ENCODE data around the gene CLHC1. TPM values are rescaled to one million over a fixed set of nuclear protein-coding genes. Genes with fewer than 3 reads are reported as not detected.

Gene CLHC1
- total RNA-seq, 1 donor from 2014 or later = 19.8 TPM

DNA sequence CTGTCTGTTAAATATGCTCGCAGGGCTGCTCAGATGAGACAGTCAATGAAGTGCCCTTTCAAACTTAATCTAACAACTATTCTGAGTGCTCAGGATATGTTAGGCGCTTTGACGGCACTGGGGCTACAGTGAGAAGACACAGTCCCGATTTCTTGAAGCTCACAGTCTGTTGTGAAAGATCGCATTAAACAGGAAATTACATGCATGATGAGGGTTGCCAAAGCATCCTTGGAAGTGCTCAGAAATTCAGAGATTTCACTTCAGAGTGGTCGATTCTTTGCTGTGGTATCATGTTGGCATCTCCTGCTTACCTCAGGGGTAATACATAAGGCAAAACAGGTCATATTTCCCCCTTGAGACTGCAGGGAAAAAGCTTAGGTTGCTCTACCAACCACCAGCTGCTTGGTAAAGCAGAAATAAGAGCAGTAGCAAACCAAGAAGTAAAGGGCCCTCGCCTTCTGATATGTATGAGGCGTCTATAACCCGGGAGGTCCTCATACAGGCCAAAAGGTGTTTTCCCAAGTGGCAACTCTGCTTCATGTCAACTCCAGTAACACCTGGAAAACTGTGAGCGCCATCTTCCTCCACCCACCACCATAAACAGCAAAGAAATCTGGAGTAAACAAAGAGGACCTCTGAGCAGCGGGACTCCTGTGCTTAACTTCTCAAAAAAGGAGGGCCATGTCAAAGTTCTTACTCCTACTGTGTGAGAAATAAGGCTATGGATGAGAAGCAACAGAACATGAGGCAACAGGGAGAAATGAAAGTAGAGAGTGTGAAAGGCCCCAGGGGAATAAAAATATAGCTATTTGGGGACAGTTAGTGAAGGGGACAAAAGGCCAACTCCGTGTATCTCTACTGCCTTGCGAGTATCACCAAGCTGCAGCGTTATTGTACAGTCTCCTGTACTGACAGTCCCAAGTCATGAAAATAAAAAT is 79.3 kb downstream of the CLHC1 start:
- H3K27me3 Mint-ChIP-seq (ENCODE audit: unreplicated experiment) = peaks cover 2% of the 10 kb centered on the region
- H3K9me3 Mint-ChIP-seq (ENCODE audit: unreplicated experiment) = peaks cover 6% of the 10 kb centered on the region
- H3K4me3 Mint-ChIP-seq (ENCODE audit: unreplicated experiment) = peak overlapping the region; percentile 66
- no peak overlapping the region for H3K27ac Mint-ChIP-seq (ENCODE audit: unreplicated experiment)
- no peaks in the 10 kb centered on the region for H3K36me3 Mint-ChIP-seq (ENCODE audit: unreplicated experiment)
- TF ChIP-seq, protein P1, sequence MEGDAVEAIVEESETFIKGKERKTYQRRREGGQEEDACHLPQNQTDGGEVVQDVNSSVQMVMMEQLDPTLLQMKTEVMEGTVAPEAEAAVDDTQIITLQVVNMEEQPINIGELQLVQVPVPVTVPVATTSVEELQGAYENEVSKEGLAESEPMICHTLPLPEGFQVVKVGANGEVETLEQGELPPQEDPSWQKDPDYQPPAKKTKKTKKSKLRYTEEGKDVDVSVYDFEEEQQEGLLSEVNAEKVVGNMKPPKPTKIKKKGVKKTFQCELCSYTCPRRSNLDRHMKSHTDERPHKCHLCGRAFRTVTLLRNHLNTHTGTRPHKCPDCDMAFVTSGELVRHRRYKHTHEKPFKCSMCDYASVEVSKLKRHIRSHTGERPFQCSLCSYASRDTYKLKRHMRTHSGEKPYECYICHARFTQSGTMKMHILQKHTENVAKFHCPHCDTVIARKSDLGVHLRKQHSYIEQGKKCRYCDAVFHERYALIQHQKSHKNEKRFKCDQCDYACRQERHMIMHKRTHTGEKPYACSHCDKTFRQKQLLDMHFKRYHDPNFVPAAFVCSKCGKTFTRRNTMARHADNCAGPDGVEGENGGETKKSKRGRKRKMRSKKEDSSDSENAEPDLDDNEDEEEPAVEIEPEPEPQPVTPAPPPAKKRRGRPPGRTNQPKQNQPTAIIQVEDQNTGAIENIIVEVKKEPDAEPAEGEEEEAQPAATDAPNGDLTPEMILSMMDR (IDR thresholded peaks at IDR 0.05; ENCODE audit: partially characterized antibody, unreplicated experiment) = no peak
- DNase-seq = no peak
- H3K4me1 Mint-ChIP-seq (ENCODE audit: low read depth, unreplicated experiment) = peaks cover 53% of the 10 kb centered on the region

DNA sequence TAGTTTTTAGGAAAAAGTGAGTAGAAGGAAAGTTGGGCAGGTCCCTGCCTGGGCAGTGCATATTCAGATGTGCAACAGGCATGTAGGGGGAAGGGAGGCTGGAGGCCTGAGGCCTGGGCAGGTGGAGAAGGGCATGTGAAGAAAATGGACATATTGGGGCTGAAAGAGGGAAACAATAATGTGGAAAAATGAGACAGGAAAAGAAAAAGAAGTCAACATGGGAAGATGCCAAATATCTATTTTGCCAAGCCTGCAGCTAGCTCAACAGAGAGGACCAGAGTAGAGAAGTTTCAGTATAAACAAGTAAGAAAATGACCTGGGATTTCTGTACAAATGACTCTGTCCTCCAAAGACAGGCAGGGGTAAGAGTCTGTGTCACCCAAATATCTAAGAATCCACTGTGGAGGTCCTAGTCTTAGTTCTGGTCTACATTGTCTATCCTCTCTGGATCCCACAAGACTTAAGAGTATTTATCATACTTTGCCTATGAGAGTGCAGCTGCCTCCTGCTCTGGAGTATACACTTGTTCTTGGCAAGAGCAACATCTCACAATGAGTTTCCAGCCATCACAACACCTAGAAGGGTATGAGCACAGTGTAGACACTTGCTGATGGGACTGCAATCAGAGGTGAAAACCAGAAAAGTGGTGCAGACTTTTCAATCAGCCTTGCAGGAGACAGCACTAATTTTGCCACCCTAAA is 80.2 kb downstream of the CLHC1 start:
- DNase-seq = no peak
- H3K36me3 Mint-ChIP-seq (ENCODE audit: unreplicated experiment) = no peaks in the 10 kb centered on the region
- H3K4me3 Mint-ChIP-seq (ENCODE audit: unreplicated experiment) = no peak overlapping the region
- TF ChIP-seq, protein P1 (IDR thresholded peaks at IDR 0.05; ENCODE audit: partially characterized antibody, unreplicated experiment) = no peak
- no peak overlapping the region for H3K27ac Mint-ChIP-seq (ENCODE audit: unreplicated experiment)
- peaks cover 2% of the 10 kb centered on the region for H3K27me3 Mint-ChIP-seq (ENCODE audit: unreplicated experiment)
- peaks cover 4% of the 10 kb centered on the region for H3K9me3 Mint-ChIP-seq (ENCODE audit: unreplicated experiment)
- H3K4me1 Mint-ChIP-seq (ENCODE audit: low read depth, unreplicated experiment) = peaks cover 44% of the 10 kb centered on the region

DNA sequence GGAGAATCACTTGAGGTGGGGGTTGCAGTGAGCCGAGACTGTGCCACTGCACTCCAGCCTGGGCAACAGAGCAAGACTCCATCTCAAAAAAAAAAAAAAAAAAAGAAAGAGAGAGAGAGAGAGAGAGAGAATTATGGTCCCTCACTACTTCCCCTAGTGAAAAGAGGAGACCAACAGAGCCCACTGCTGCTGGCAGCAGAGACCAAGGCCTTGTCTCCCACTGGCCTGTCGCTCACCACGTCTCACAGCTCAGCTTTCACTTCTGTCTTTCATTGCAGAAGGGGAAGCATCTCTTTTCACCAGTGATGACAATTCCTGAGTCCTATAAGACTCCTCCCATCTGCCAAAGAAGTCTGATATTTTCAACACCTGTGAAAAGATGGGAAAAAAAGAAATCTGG is 81.3 kb downstream of the CLHC1 start:
- Mint-ChIP-seq H3K4me1 (ENCODE audit: low read depth, unreplicated experiment) (peaks cover 34% of the 10 kb centered on the region), H3K9me3 (ENCODE audit: unreplicated experiment) (peaks cover 4% of the 10 kb centered on the region), H3K4me3 (ENCODE audit: unreplicated experiment) (no peak overlapping the region), H3K36me3 (ENCODE audit: unreplicated experiment) (no peaks in the 10 kb centered on the region), H3K27ac (ENCODE audit: unreplicated experiment) (no peak overlapping the region), H3K27me3 (ENCODE audit: unreplicated experiment) (peaks cover 2% of the 10 kb centered on the region)
- no peak for DNase-seq
- TF ChIP-seq, protein P1 (IDR thresholded peaks at IDR 0.05; ENCODE audit: partially characterized antibody, unreplicated experiment) = no peak

DNA sequence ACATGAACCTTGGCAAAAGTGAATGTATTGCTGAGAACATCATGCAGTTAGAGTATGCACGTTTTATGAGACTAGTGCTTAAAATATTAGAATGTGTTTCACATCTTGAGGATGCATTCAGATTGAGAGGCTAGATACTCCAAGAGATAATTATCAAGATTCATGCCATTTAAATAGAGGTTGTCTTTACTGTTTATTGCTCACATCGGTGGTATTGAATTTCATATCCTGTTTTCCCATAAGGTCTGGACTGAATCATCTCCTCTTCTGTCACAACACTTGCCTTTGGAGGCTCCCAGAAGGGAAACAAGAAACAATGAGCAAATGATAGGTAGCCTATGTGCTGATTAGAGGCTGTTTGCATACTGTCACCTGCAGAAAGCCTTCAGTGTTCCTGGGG is 83.8 kb downstream of the CLHC1 start:
- H3K27me3 Mint-ChIP-seq (ENCODE audit: unreplicated experiment) = peaks cover 2% of the 10 kb centered on the region
- DNase-seq = no peak
- H3K9me3 Mint-ChIP-seq (ENCODE audit: unreplicated experiment) = peaks cover 3% of the 10 kb centered on the region
- H3K4me1 Mint-ChIP-seq (ENCODE audit: low read depth, unreplicated experiment) = peaks cover 11% of the 10 kb centered on the region
- no peak overlapping the region for H3K4me3 Mint-ChIP-seq (ENCODE audit: unreplicated experiment)
- H3K27ac Mint-ChIP-seq (ENCODE audit: unreplicated experiment) = no peak overlapping the region
- H3K36me3 Mint-ChIP-seq (ENCODE audit: unreplicated experiment) = peaks cover 4% of the 10 kb centered on the region
- TF ChIP-seq, protein P1 (IDR thresholded peaks at IDR 0.05; ENCODE audit: partially characterized antibody, unreplicated experiment) = no peak
